ENCODE results near the gene SLC26A4.

SLC26A4 gene

DNA sequence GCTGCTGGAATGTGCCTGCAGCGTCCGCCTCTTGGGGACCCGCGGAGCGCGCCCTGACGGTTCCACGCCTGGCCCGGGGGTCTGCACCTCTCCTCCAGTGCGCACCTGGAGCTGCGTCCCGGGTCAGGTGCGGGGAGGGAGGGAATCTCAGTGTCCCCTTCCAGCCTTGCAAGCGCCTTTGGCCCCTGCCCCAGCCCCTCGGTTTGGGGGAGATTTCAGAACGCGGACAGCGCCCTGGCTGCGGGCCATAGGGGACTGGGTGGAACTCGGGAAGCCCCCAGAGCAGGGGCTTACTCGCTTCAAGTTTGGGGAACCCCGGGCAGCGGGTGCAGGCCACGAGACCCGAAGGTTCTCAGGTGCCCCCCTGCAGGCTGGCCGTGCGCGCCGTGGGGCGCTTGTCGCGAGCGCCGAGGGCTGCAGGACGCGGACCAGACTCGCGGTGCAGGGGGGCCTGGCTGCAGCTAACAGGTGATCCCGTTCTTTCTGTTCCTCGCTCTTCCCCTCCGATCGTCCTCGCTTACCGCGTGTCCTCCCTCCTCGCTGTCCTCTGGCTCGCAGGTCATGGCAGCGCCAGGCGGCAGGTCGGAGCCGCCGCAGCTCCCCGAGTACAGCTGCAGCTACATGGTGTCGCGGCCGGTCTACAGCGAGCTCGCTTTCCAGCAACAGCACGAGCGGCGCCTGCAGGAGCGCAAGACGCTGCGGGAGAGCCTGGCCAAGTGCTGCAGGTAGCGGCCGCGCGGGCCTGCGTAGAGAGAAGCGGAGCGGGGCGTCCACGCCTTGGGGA, 645 bp downstream of the SLC26A4 start:
- DNase-seq (ENCODE audit: low read depth) = peak; percentile 54

DNA sequence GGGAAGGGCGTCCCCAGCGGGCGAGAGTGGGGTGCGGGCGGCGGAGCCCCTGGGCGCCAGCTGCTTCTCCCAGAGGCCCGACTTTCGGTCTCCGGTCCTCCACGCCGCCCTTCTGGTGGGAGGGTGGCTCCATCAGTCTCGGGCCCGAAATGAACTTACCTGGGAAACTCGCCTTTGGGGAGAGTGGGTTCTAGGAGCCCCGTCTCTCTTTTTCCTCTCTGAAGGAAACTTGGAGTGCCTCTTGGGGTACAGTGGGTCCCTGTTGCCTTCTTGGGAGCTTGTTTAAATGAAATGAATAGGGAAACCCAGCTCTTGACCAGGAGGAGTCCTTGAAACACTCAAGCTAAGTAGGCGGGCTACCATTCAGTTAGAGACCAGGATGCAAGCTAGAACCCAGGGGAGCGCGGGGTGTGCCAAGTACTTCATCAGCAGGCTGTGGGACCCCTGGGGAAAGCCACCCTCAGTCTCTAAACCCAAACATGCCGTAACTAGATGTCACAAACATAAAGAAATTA, 1.3 kb downstream of the SLC26A4 start:
- DNase-seq (ENCODE audit: low read depth) = no peak

DNA sequence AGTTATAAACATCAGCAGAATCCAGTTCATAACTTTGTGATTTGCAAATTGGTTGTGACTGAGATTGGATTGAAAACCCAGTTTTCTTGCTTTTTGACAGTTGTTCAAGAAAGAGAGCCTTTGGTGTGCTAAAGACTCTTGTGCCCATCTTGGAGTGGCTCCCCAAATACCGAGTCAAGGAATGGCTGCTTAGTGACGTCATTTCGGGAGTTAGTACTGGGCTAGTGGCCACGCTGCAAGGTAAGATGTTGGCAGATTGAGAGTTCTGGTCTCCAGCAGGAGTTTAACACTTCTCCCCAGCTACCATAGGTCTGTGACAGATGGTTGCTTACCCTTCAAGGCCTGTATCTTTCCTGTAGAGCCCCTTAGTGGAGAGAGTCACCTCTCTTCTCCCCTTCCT, 2.6 kb downstream of the SLC26A4 start:
- no peak for DNase-seq (ENCODE audit: low read depth)

DNA sequence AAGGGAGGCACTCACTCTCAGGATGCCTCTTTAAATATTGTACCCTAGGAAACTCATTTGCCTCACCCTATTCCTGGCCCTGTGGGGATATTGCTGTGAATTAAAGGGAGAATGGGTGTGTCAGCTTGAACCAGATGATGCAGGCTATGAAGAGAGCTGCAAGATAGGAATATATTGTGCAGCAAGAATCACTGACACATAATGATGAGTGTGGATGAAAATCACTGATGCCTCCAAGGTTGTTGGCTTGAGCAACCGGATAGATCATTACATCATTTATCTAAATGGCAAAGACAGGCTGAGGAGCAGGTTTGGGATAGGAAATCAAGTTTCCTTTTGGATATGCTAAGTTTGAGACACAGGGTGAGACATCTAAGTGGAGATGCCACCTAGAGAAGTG, 6.2 kb downstream of the SLC26A4 start:
- DNase-seq (ENCODE audit: low read depth) = no peak

DNA sequence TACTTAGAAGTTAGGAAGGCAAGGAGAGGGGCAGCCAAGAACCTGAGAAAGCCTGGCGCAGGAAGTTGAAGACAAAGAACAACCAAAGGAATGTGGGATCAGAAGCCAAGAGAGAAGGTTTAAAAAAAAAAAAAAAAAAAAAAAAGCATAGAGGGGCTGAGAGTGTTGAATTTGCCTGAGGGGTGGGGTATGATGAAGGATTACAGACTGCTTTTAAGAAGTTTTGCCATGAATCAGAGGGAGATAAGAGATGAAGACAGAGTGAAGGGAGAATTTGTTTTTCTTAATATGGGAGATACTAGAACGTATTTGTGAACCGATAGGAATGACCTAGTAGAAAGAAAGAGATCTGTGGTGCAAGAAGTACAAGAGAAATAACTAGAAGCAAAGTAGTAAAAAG, 6.7 kb downstream of the SLC26A4 start:
- DNase-seq (ENCODE audit: low read depth) = no peak

DNA sequence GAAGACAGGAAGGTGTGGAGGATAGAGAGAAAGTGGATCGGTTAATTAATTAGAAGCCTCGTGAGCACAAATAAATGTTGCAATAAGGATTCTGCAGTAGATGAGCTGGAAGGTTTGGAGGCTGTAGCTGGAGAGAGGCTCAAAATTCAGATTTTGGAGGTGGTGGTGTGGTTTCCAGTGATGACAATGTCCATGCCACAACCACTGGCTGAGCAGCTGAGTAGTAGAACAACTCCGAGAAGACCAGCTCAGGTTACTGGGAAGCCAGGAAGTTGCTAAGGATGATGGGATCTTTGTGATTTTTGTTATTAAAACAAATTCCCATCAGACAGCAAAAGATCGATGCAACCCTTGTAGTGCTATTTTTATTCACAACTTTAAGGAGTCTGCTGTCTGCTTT, 7.7 kb downstream of the SLC26A4 start:
- DNase-seq (ENCODE audit: low read depth) = no peak

DNA sequence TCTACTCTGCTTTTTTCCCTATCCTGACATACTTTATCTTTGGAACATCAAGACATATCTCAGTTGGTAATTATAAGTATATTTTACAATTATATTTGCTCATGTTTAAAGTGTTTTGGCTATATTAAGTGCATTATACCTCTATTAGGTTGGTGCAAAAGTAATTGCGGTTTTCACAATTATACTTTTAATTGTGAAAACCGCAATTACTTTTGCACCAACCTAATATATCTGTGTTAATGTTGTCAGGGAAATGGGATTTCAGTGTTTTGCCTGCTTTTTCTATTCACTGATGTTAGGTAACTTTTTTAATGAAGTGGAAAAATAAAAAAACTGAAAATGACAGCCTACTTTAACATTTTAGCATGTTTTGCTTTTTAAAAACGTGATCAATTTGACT, 11.6 kb downstream of the SLC26A4 start:
- DNase-seq (ENCODE audit: low read depth) = no peak

DNA sequence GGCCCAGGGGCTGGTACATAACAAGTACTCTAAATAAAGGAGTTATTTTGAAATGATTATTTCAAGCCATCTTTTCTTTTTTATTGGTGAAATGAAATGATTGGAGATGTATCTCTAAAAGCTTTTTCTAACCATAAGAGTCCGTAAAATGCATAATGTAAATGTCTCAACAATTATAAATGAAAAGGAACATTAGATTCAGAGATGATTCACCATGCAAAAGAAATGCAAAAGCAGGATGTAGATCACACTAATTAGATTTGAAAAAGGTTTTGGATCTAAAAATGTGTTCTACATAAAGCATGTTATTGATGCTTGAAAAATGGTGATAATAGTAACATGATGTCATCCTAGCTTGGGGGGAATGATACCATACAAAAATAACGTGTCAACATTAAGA, 15.6 kb downstream of the SLC26A4 start:
- DNase-seq (ENCODE audit: low read depth) = no peak

DNA sequence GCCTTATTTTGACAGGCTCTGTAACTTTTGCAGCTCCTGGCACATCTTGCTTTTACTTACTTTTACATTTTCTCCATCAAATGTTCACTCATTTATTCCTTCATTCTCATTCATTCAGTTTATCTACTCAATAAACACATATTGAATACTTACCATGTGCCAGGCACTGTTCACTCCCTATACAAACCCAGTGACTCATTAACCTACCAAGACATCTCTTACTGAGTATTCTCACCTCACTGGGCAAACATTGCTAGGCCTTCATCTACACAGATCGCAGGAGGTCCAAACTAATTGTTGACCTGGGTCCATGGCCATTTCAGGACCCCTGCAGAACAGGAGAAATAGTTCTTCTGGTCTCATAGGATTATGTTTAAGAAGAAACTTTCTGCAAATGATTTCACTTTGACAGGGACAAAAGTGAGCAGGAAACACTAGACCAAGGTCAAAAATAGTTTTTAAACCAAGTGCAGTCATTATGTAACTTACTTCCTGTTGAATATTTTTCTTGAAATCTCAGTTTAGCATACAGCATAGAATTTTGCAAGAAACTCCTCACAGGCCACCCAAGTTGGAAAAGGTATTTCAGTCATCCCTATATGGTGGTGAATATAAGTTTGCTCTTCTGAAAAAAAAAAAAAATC, 17.6 kb downstream of the SLC26A4 start:
- DNase-seq (ENCODE audit: low read depth) = no peak

DNA sequence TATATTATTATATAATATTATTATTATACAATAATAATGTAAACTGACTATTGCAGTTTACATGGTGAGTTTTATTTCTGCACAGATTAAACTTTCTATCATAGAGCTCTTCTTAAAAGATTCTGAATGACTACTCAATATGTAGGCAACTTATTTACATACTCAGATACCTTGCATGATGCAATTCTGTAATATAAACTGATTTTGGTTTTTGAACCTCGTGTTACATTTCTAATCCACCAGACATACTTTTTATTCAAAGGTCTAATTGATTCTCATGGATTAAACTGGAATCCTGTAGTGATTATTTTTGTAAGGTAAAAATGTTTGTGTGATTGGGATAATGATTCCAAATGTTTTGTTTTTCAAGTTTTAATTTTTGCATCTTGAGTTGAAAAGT, 19.9 kb downstream of the SLC26A4 start:
- no peak for DNase-seq (ENCODE audit: low read depth)

DNA sequence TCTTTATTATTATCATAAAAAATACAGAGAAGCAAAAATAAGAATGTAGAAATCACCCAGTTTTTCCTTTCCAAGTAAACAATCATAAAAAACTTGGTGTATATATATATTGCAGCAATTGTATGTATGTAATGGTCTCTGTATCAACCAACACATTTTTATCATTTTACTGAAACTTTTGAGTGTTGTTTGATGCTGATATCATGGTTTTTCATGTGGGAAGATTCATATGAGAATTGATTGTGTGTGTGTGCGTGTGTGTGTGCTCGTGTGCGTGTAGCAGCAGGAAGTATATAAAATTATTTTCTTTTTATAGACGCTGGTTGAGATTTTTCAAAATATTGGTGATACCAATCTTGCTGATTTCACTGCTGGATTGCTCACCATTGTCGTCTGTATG, 22.3 kb downstream of the SLC26A4 start:
- DNase-seq (ENCODE audit: low read depth) = no peak

DNA sequence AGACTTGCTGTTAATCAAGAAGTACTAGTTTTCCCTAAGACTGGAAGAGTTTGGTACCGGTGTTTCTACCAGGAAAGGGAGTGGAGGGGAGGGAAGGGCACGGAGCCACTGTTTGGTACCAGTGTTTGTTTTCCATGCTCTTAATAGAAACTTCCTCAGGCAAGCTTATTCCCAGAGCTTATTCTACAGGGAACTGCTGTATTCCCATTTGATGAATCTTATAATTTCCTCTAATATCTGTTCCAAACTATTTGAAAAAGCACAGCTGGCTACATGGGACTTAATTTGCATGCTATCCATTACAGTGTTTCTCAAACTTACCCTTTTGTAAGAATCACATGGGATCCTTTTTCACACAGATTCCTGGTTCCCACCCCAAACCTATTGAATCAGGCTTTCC, 23.7 kb downstream of the SLC26A4 start:
- DNase-seq (ENCODE audit: low read depth) = no peak

DNA sequence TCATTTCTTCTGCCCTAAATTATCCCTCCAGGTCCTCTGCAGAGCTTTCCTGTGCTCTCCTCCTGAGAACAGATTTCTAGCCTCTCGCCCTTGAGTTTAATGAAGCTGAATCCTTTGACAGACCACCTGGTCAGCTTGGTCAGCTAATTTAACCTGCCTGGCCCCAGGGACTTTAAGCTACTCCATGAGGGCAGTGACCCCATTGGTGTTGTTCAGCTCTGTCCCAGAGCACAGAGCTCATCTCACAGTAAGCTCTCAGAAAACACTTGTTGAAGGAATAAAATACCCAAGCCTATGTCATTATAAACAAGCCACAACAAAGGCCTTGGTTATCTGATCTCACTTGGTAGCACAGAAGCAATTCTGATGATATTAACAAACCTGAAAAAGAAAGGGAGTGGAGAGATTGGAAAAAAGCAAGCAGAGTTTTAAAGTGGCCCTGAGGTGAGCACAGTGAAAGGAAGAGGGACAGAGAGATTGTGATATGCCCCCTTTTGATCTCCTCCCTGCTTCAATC, 24.4 kb downstream of the SLC26A4 start:
- no peak for DNase-seq (ENCODE audit: low read depth)

DNA sequence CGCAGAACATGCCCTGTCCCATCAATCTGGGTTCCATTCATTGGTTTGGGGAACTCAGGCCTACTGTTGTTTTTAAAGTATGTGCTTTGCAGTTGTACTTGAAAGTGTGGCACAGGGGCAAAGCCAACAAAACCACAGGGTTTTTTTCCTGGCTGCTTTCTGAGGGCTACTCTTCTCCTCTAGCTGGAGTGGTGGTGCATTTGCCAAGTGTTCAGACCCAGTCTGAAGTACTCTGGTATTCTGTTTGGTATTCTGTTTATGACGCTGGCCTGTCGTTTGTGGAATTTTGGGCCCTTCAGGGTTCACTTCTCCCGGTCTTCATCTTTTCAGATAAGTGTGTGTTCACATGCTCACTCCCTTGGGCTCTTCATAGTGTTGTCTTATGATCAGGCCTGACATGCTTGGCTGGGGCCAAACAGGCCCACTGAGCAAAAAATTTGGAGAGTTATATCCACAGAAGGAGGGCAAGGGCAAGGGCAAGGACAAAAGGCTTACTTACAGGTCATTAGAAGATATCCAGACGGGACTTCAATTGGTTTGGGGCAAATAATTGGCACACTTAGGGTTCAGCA, 26.3 kb downstream of the SLC26A4 start:
- DNase-seq (ENCODE audit: low read depth) = no peak

DNA sequence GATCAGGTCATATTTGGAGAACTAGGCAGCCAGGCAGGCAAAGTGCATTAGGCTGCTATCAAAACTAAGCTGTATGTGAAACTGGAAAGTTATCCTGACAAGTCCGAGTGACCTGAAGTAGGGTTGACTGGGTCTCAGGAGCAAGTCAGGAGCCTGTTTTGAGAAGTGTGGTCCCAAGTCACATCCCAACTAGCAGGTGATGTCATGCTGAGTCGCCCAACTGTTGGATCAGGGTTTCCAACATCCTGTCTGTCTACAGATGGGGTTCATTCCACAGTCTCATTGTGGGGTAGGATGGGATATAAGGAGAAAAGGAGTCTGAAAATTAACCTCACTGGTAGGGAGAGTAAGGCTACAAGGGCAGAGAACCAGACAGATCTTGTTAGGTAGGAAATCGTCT, 27.0 kb downstream of the SLC26A4 start:
- no peak for DNase-seq (ENCODE audit: low read depth)

DNA sequence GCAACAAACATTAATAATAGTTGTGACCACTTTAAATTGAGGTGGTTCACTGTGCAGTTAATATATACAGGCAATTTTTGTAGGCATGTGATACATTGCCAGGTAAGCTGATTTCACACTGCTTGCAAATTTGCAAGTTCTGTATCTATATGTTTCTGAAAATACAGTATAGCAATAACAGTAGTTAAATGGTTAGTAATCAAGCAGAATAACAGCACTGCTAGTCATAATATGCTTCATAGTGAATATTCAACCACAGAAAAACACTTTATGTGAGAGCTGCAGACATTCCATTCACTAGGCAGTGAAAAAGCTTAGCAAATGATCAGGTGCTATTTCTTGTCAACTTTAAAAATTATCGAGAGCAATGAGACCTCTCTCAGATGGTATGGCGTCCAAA, 28.9 kb downstream of the SLC26A4 start:
- DNase-seq (ENCODE audit: low read depth) = no peak

DNA sequence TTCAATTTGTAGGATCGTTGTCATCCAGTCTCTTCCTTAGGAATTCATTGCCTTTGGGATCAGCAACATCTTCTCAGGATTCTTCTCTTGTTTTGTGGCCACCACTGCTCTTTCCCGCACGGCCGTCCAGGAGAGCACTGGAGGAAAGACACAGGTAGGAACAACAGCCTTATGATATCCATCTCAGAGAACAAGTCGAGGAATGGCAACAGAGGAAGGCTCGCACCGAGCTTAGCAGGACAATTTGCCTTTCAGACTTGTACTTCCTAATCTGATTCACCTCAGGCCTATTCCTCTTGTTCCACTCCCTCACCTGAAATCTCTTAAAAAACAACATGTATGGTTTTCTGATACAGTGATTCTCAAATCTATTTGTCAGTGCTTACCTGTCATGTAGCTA, 29.5 kb downstream of the SLC26A4 start:
- DNase-seq (ENCODE audit: low read depth) = no peak

DNA sequence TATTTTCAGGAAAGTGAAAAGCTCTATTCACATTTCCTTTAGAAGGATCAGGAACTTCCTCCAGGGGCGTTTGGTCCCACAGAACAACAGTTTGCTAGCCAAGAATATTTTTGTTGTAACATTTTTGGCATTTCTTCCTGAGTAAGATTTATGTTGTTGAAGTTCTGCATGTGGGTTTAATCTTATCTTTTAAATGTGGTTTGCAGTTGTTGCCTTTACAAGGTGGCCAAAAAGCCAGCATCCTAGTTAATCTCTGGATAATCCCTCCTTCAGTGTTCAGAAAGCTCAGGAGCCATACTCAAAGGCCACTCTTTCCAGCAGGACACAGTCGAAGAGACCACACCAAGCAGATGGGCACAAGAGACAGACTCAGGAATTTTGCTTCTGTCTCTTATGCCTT, 30.0 kb downstream of the SLC26A4 start:
- no peak for DNase-seq (ENCODE audit: low read depth)

DNA sequence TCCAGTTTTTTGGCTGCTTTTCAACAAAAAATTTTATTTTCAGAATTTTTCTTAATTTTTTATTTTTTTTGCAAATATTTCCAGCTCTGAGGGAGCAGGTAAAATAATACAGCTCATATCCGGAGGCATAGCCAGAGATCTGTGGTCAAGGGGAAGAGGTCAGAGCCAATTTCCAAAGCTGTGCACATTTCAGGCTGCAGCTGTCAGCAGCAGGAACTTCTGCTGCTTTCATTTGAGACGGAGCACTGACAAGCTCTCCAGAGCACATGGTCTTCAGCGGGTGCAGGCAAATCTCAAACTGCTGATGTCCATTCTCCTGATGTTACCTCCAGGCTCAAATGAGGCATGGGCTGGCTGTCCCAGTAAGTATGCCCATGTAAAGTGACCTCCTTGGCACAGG, 31.1 kb downstream of the SLC26A4 start:
- DNase-seq (ENCODE audit: low read depth) = no peak

DNA sequence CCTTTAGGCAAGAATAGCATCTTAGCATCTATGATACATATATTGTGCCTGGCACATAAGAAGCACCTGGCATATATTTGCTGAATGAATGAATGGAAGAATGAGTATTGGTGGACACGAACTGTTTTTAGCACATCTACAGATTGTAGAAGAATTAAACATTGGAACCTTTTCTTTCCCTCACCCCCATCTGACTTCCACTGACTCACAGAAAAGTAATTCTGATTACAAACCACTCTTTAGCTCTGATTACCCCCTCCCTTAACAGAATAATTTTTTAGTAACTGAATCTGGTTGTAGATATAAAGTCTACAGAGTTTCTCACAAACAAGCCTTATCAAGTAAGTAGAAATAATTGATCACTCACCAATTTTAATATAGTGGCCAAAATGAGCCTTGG, 31.9 kb downstream of the SLC26A4 start:
- DNase-seq (ENCODE audit: low read depth) = no peak

DNA sequence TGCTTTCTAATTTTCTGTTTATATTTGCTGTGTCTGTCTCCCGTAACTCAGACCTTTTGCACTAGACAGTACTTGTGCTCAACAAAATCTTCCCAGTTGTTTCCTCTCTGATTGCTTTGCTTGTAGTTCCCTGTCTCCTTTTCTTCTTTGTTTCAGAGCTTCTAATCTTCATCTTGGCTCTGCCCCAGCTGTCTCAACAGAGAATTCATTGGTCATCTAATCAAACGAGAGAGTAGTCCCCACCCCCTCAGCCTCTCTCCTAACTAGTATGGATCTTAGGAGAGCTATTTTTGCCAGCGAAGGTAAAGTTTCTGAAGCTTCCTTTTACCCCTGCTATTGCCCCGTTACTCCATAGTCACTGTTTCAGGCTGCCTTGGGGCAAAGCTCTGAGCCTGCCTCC, 32.8 kb downstream of the SLC26A4 start:
- no peak for DNase-seq (ENCODE audit: low read depth)

DNA sequence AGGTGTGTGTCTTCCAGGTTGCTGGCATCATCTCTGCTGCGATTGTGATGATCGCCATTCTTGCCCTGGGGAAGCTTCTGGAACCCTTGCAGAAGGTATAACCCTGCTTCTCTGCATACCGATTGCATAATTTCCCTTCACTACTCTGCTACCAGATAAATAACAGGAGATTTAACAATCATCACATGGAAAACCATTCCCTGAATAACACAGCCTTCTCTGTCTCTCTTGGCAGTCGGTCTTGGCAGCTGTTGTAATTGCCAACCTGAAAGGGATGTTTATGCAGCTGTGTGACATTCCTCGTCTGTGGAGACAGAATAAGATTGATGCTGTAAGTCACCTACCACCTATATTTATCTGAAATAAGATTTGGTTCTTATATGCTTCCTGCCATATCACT, 33.8 kb downstream of the SLC26A4 start:
- no peak for DNase-seq (ENCODE audit: low read depth)

DNA sequence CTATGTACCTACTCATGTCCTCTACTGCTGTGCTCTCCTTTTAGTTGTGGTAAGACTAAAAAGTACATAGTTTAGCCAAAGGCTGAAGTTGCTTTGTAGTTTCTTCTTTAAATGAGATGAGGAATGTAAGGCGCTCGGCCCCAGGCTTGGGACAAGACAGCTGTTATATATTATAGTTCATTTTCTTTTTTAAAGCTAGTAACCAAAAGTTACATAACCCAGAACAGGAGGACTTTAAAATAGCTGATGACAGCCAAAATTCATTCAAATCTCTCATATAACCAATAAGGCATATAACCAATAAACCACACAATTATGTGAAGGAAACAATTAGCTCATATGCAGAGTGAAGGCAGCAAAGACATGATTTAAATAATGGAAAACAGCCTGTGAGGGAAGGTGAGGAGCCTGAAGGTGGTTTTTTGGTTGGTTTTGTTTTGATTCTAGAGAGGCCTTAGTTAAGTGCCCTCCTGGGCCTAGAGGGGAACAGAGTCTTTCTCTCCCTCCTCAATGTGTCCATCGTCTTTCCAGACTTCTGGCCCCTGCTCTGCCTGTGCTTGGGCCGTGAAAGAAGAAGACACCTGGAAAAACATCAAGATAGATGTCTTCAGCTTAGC, 35.8 kb downstream of the SLC26A4 start:
- DNase-seq (ENCODE audit: low read depth) = no peak

All from activated T-cell treated with anti-CD3 and anti-CD28 coated beads for 48 hours (primary cell).